ENCODE data around the gene FICD. TPM values are rescaled to one million over a fixed set of nuclear protein-coding genes. Genes with fewer than 3 reads are reported as not detected.

Gene FICD
- total and polyA plus RNA-seq, 9 of the 15 experiments (the other 6 are each of a cell fraction or from before 2014, with no cell fraction given): 0.88 to 4.5 (median 1.9) TPM

DNA sequence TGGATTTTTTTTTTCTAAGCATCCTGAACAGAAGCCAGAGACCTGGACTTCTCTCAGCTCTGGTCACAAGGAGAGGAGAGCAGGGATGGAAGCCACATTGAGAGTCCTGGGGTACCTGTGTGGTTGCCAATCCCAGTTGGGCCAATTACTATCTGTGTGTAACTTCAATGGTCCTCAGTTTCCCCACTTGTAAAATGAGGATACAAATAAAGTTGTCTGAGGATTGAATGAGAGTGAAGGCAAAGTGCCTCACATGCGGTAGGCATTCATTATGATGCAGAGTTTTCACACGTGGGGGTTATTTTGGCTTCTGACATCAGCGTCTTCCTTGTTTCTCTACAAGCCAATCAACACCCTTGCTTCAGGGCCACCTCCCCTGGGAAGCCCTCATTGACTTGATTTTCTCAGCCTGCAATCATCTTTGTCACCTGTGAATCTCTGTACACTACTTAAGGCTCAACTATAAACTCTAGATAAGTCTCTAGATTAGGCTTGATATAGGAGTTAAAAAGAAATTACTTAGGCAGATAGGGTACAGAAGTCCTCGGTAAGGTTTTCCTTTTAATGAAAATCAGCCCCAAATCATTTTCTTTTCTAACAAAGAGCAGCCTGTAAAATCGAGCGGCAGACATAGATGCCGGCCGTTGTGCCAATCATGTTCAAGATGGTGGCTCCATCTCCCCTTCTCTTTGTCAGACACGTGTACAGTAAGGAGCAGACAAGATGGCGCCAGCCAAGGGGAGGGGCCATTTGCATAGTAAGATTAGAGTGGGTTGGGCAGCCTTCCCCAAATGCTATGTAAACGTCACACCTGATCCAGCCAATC, 37.8 kb upstream of the FICD start (continued):
- TF ChIP-seq, protein P1, sequence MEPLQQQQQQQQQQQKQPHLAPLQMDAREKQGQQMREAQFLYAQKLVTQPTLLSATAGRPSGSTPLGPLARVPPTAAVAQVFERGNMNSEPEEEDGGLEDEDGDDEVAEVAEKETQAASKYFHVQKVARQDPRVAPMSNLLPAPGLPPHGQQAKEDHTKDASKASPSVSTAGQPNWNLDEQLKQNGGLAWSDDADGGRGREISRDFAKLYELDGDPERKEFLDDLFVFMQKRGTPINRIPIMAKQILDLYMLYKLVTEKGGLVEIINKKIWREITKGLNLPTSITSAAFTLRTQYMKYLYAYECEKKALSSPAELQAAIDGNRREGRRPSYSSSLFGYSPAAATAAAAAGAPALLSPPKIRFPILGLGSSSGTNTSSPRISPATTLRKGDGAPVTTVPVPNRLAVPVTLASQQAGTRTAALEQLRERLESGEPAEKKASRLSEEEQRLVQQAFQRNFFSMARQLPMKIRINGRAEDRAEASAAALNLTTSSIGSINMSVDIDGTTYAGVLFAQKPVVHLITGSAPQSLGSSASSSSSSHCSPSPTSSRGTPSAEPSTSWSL (CRISPR knock-in tag; IDR thresholded peaks at IDR 0.05; ENCODE audit: borderline replicate concordance): no peak
- TF ChIP-seq GTF2E2 (tag; IDR thresholded peaks at IDR 0.05): no peak
- TF ChIP-seq STAT5A (IDR thresholded peaks at IDR 0.05; ENCODE audit: borderline replicate concordance, low read length): no peak
- TF ChIP-seq SUPT5H (IDR thresholded peaks at IDR 0.05): no peak
- TF ChIP-seq, protein P2, sequence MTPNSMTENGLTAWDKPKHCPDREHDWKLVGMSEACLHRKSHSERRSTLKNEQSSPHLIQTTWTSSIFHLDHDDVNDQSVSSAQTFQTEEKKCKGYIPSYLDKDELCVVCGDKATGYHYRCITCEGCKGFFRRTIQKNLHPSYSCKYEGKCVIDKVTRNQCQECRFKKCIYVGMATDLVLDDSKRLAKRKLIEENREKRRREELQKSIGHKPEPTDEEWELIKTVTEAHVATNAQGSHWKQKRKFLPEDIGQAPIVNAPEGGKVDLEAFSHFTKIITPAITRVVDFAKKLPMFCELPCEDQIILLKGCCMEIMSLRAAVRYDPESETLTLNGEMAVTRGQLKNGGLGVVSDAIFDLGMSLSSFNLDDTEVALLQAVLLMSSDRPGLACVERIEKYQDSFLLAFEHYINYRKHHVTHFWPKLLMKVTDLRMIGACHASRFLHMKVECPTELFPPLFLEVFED (CRISPR knock-in tag; conservative IDR thresholded peaks at IDR 0.05): no peak
- TF ChIP-seq, protein P3, sequence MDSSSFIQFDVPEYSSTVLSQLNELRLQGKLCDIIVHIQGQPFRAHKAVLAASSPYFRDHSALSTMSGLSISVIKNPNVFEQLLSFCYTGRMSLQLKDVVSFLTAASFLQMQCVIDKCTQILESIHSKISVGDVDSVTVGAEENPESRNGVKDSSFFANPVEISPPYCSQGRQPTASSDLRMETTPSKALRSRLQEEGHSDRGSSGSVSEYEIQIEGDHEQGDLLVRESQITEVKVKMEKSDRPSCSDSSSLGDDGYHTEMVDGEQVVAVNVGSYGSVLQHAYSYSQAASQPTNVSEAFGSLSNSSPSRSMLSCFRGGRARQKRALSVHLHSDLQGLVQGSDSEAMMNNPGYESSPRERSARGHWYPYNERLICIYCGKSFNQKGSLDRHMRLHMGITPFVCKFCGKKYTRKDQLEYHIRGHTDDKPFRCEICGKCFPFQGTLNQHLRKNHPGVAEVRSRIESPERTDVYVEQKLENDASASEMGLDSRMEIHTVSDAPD (CRISPR knock-in tag; IDR thresholded peaks at IDR 0.05): no peak
- peak; percentile 44 for TF ChIP-seq MEIS2 (IDR thresholded peaks at IDR 0.05; ENCODE audit: partially characterized antibody)
- no peak for TF ChIP-seq CHD4 (IDR thresholded peaks at IDR 0.05; ENCODE audit: insufficient read depth, insufficient replicate concordance, low read depth, low read length, poor library complexity, severe bottlenecking)
- TF ChIP-seq ZNF830 (CRISPR knock-in tag; IDR thresholded peaks at IDR 0.05): no peak
- TF ChIP-seq RBM25 (IDR thresholded peaks at IDR 0.05; ENCODE audit: low read depth, low read length, severe bottlenecking): peak; percentile 45
- no peak for TF ChIP-seq DLX4 (CRISPR knock-in tag; IDR thresholded peaks at IDR 0.05)
- TF ChIP-seq, protein P4, sequence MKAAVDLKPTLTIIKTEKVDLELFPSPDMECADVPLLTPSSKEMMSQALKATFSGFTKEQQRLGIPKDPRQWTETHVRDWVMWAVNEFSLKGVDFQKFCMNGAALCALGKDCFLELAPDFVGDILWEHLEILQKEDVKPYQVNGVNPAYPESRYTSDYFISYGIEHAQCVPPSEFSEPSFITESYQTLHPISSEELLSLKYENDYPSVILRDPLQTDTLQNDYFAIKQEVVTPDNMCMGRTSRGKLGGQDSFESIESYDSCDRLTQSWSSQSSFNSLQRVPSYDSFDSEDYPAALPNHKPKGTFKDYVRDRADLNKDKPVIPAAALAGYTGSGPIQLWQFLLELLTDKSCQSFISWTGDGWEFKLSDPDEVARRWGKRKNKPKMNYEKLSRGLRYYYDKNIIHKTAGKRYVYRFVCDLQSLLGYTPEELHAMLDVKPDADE (conservative IDR thresholded peaks at IDR 0.05; ENCODE audit: control insufficient read depth, low read depth, low read length): no peak
- TF ChIP-seq KDM5B (IDR thresholded peaks at IDR 0.05; ENCODE audit: insufficient replicate concordance, low read depth, low read length): no peak
- no peak for TF ChIP-seq NBN (IDR thresholded peaks at IDR 0.05; ENCODE audit: low read depth)
- no peak; the same call in 1 of the 2 replicates for TF ChIP-seq PBX2 (CRISPR knock-in tag; IDR thresholded peaks at IDR 0.05; ENCODE audit: low read depth)
- peak; percentile 59 for TF ChIP-seq PBX2 (tag; conservative IDR thresholded peaks at IDR 0.05; ENCODE audit: low read depth)
- peak; percentile 98 for TF ChIP-seq MYC (IDR thresholded peaks at IDR 0.05; ENCODE audit: low read depth, low read length)
- no peak for TF ChIP-seq MYC (CRISPR knock-in tag; IDR thresholded peaks at IDR 0.05; ENCODE audit: borderline replicate concordance, low read depth)

All from K562 (cell line).